BLaER1 treated with 17β-estradiol and CSF1 and Interleukin-3, amounts not matched to agents 10 nM and 100 nM (cell line): ENCODE data around the gene ZNF700.
"Not testable (repeated sequence)": the region's sequence is repeated elsewhere in the genome, so short reads cannot be mapped to it uniquely, and the experiment has no call there.

Source experiments
- H3K27ac ChIP-seq, 11 experiments: shearing (Covaris generic); formaldehyde crosslinking; 2 replicates each; pipeline ENCODE4 v1.8.1; 2022
- H3K27me3 ChIP-seq, 11 experiments: shearing (Covaris generic); formaldehyde crosslinking; 2 replicates each; pipeline ENCODE4 v1.8.1; 2022
- H3K36me3 ChIP-seq, 11 experiments: shearing (Covaris generic); formaldehyde crosslinking; 2 replicates each; pipeline ENCODE4 v1.8.1; 2022
- H3K4me1 ChIP-seq, 10 experiments: shearing (Covaris generic); formaldehyde crosslinking; 2 replicates each; pipeline ENCODE4 v1.8.1; 2022
- H3K4me2 ChIP-seq, 11 experiments: shearing (Covaris generic); formaldehyde crosslinking; 2 replicates each; pipeline ENCODE4 v1.8.1; 2022
- H3K4me3 ChIP-seq, 10 experiments: shearing (Covaris generic); formaldehyde crosslinking; 2 replicates each; pipeline ENCODE4 v1.8.1; 2022
- H3K9ac ChIP-seq, 11 experiments: shearing (Covaris generic); formaldehyde crosslinking; 2 replicates each; pipeline ENCODE4 v1.8.1; 2022
- H3K9me3 ChIP-seq, 11 experiments: shearing (Covaris generic); formaldehyde crosslinking; replicated peaks in 1 of 11; 2 replicates each; pipeline ENCODE4 v1.8.1; 2022
- H4K20me1 ChIP-seq, 11 experiments: shearing (Covaris generic); formaldehyde crosslinking; 2 replicates each; pipeline ENCODE4 v1.8.1; 2022
- Cebpa-rat ChIP-seq, 11 experiments: shearing (Covaris generic); IDR thresholded peaks; 2 replicates each; pipeline ENCODE4 v1.8.1; 2022

ZNF700 gene

GRCh38 chr19:11973019-11973810 is 48.3 kb downstream of the ZNF700 start:
- TF ChIP-seq Cebpa-rat (IDR thresholded peaks at IDR 0.05) = no peak
- no peaks in the 10 kb centered on the region for H4K20me1 ChIP-seq
- H3K36me3 ChIP-seq = peaks cover 22 to 58% (median 38%) of the 10 kb centered on the region in 11 experiments
- no peak overlapping the region for H3K4me2 ChIP-seq
- H3K9me3 ChIP-seq = peaks cover 54 to 100% (median 74%) of the 10 kb centered on the region in 11 experiments
- H3K27ac ChIP-seq = no peak overlapping the region
- H3K9ac ChIP-seq = no peak overlapping the region
- H3K4me1 ChIP-seq = peaks cover 0 to 25% (median 0%) of the 10 kb centered on the region in 10 experiments; a peak in 5 of 20 replicates
- no peaks in the 10 kb centered on the region for H3K27me3 ChIP-seq
- H3K4me3 ChIP-seq = no peak overlapping the region

GRCh38 chr19:11978492-11979100 is 53.7 kb downstream of the ZNF700 start:
- Histone ChIP-seq H3K4me2 (no peak overlapping the region), H3K9me3 (peaks cover 90 to 100% (median 92%) of the 10 kb centered on the region in 11 experiments), H3K4me3 (peak overlapping the region in 7 of 10 experiments; percentile 1 to 44 (median 16); a peak in 8 of 20 replicates), H3K36me3 (peaks cover 43 to 78% (median 60%) of the 10 kb centered on the region in 11 experiments), H3K9ac (no peak overlapping the region), H3K27ac (no peak overlapping the region), H4K20me1 (no peaks in the 10 kb centered on the region), H3K4me1 (peaks cover 0 to 18% (median 5%) of the 10 kb centered on the region in 10 experiments; a peak in 6 of 20 replicates), H3K27me3 (no peaks in the 10 kb centered on the region)
- TF ChIP-seq Cebpa-rat (IDR thresholded peaks at IDR 0.05) = no peak

- Histone ChIP-seq H3K27me3 (no peaks in the 10 kb centered on the region), H3K4me3 (peak overlapping the region in 9 of 10 experiments; percentile 12 to 44 (median 34); a peak in 13 of 20 replicates)
These were observed 54.6 kb downstream of the ZNF700 start for GRCh38 chr19:11979527-11979926.

GRCh38 chr19:11982526-11982925 is 57.6 kb downstream of the ZNF700 start:
- Histone ChIP-seq H4K20me1 (no peaks in the 10 kb centered on the region), H3K36me3 (peaks cover 28 to 51% (median 37%) of the 10 kb centered on the region in 11 experiments), H3K4me2 (no peak overlapping the region), H3K9me3 (peaks cover 78 to 95% (median 85%) of the 10 kb centered on the region in 11 experiments), H3K4me1 (peaks cover 6 to 24% (median 11%) of the 10 kb centered on the region in 10 experiments; a peak in 12 of 20 replicates), H3K27ac (no peak overlapping the region), H3K9ac (no peak overlapping the region), H3K27me3 (no peaks in the 10 kb centered on the region), H3K4me3 (no peak overlapping the region)
- no peak for TF ChIP-seq Cebpa-rat (IDR thresholded peaks at IDR 0.05)

More at GRCh38 chr19:11979527-11979926, 54.6 kb downstream of the ZNF700 start:
- Histone ChIP-seq H3K27ac (no peak overlapping the region), H3K9me3 (peaks cover 97 to 100% (median 100%) of the 10 kb centered on the region in 11 experiments), H3K4me1 (peaks cover 0 to 18% (median 6%) of the 10 kb centered on the region in 10 experiments; a peak in 11 of 20 replicates), H3K36me3 (peaks cover 43 to 78% (median 60%) of the 10 kb centered on the region in 11 experiments), H3K4me2 (no peak overlapping the region), H4K20me1 (no peaks in the 10 kb centered on the region), H3K9ac (no peak overlapping the region)
- TF ChIP-seq Cebpa-rat (IDR thresholded peaks at IDR 0.05) = no peak

GRCh38 chr19:11984986-11985385 is 60.1 kb downstream of the ZNF700 start:
- Histone ChIP-seq H3K9ac (no peak overlapping the region), H3K9me3 (peaks cover 53 to 74% (median 62%) of the 10 kb centered on the region in 11 experiments), H3K4me3 (no peak overlapping the region), H4K20me1 (peaks cover 0 to 23% (median 15%) of the 10 kb centered on the region in 11 experiments; a peak in 12 of 22 replicates), H3K36me3 (peaks cover 12 to 35% (median 21%) of the 10 kb centered on the region in 11 experiments), H3K4me2 (peak overlapping the region in 6 of 11 experiments; percentile 12 to 43 (median 36); a peak in 7 of 22 replicates), H3K27me3 (no peaks in the 10 kb centered on the region), H3K27ac (no peak overlapping the region), H3K4me1 (peaks cover 6 to 31% (median 18%) of the 10 kb centered on the region in 10 experiments; a peak in 16 of 20 replicates)
- no peak for TF ChIP-seq Cebpa-rat (IDR thresholded peaks at IDR 0.05)

GRCh38 chr19:11986754-11987153 is 61.8 kb downstream of the ZNF700 start:
- H3K9ac ChIP-seq = no peak overlapping the region
- peaks cover 0 to 40% (median 31%) of the 10 kb centered on the region in 11 experiments; a peak in 13 of 22 replicates for H4K20me1 ChIP-seq
- H3K27ac ChIP-seq = no peak overlapping the region
- H3K4me3 ChIP-seq = peak overlapping the region in 2 of 10 experiments; percentile 89 to 91; a peak in 2 of 20 replicates
- H3K36me3 ChIP-seq = peaks cover 19 to 39% (median 26%) of the 10 kb centered on the region in 11 experiments
- peaks cover 0 to 33% (median 25%) of the 10 kb centered on the region in 10 experiments; a peak in 17 of 20 replicates for H3K4me1 ChIP-seq
- no peaks in the 10 kb centered on the region for H3K27me3 ChIP-seq
- H3K9me3 ChIP-seq = peaks cover 47 to 74% (median 60%) of the 10 kb centered on the region in 11 experiments
- no peak for TF ChIP-seq Cebpa-rat (IDR thresholded peaks at IDR 0.05)
- peak overlapping the region in 10 of 11 experiments; percentile 29 to 93 (median 45); a peak in 11 of 22 replicates for H3K4me2 ChIP-seq

- Histone ChIP-seq H3K4me2 (peak overlapping the region; percentile 76 to 97 (median 86)), H3K9me3 (peaks cover 39 to 74% (median 59%) of the 10 kb centered on the region in 11 experiments)
These were observed 62.7 kb downstream of the ZNF700 start for GRCh38 chr19:11987405-11988281.

GRCh38 chr19:11989112-11989456 is 64.2 kb downstream of the ZNF700 start:
- Histone ChIP-seq H3K4me2 (peak overlapping the region; percentile 76 to 97 (median 86); a peak in 21 of 22 replicates), H3K4me1 (peaks cover 0 to 39% (median 26%) of the 10 kb centered on the region in 10 experiments; a peak in 17 of 20 replicates), H3K9me3 (peaks cover 39 to 74% (median 59%) of the 10 kb centered on the region in 11 experiments), H3K9ac (peak overlapping the region in 7 of 11 experiments; percentile 89 to 97 (median 92); a peak in 11 of 22 replicates), H3K27me3 (no peaks in the 10 kb centered on the region), H3K4me3 (peak overlapping the region; percentile 88 to 100 (median 94); a peak in 18 of 20 replicates), H3K27ac (0 out of 22 replicates have a peak overlapping the region, but pooled peaks of 2 of the 11 experiments have one; percentile 90 to 95), H4K20me1 (peaks cover 0 to 63% (median 31%) of the 10 kb centered on the region in 11 experiments; a peak in 14 of 22 replicates), H3K36me3 (peaks cover 34 to 50% (median 49%) of the 10 kb centered on the region in 11 experiments)
- TF ChIP-seq Cebpa-rat (IDR thresholded peaks at IDR 0.05) = no peak

More at GRCh38 chr19:11987405-11988281, 62.7 kb downstream of the ZNF700 start:
- Histone ChIP-seq H4K20me1 (peaks cover 0 to 49% (median 31%) of the 10 kb centered on the region in 11 experiments; a peak in 14 of 22 replicates), H3K27ac (peak overlapping the region; percentile 78 to 96 (median 91)), H3K4me3 (peak overlapping the region; percentile 88 to 100 (median 94)), H3K27me3 (no peaks in the 10 kb centered on the region), H3K4me1 (peaks cover 0 to 39% (median 26%) of the 10 kb centered on the region in 10 experiments; a peak in 17 of 20 replicates), H3K36me3 (peaks cover 26 to 42% (median 35%) of the 10 kb centered on the region in 11 experiments), H3K9ac (peak overlapping the region; percentile 89 to 97 (median 92))
- TF ChIP-seq Cebpa-rat (IDR thresholded peaks at IDR 0.05) = no peak

GRCh38 chr19:11991921-11992320 is 67.0 kb downstream of the ZNF700 start:
- not testable (repeated sequence) for H3K4me3 ChIP-seq, H3K27ac ChIP-seq, H3K27me3 ChIP-seq, H3K9ac ChIP-seq
- H3K4me2 ChIP-seq = peak overlapping the region in 5 of 11 experiments; percentile 3 to 27 (median 19); a peak in 6 of 22 replicates
- peaks cover 0 to 73% (median 31%) of the 10 kb centered on the region in 11 experiments; a peak in 14 of 22 replicates for H4K20me1 ChIP-seq
- peaks cover 60 to 79% (median 76%) of the 10 kb centered on the region in 11 experiments for H3K36me3 ChIP-seq
- H3K9me3 ChIP-seq = peaks cover 44 to 77% (median 71%) of the 10 kb centered on the region in 11 experiments
- peaks cover 0 to 34% (median 21%) of the 10 kb centered on the region in 10 experiments; a peak in 17 of 20 replicates for H3K4me1 ChIP-seq
